ENCODE data around the gene UXS1. TPM values are rescaled to one million over a fixed set of nuclear protein-coding genes. Genes with fewer than 3 reads are reported as not detected.
"Not testable (repeated sequence)": the region's sequence is repeated elsewhere in the genome, so short reads cannot be mapped to it uniquely, and the experiment has no call there.

Gene UXS1
- polyA plus RNA-seq, 1 of the 3 experiments (the other 2 are of a cell fraction), result 55.9 TPM

GRCh38 chr2:106219813-106220212 is 25.7 kb upstream of the UXS1 start:
- Histone ChIP-seq H3K9me3 (no peaks in the 10 kb centered on the region), H3K36me3 (replicated peaks in 1 of 2; ENCODE audit: control insufficient read depth in 1 of 2, insufficient read depth in 2 of 2, low read length in 1 of 2) (no peaks in the 10 kb centered on the region), H3F3A (replicated peaks; ENCODE audit: insufficient read depth) (no peaks in the 10 kb centered on the region), H3K4me2 (no peak overlapping the region), H3K9me2 (no peaks in the 10 kb centered on the region), H3K27me3 (ENCODE audit: insufficient read depth) (no peaks in the 10 kb centered on the region), H3K27ac (ENCODE audit: low read depth in 2 of 2, low read length in 1 of 2) (no peak overlapping the region), H3K9ac (no peak overlapping the region), H4K20me1 (ENCODE audit: insufficient read depth) (no peaks in the 10 kb centered on the region), H3K4me1 (ENCODE audit: control insufficient read depth in 1 of 2, insufficient read depth in 2 of 2, low read depth in 1 of 2, low read length in 1 of 2) (no peaks in the 10 kb centered on the region; a peak in 1 of 4 replicates), H3K4me3 (ENCODE audit: low read depth in 2 of 2, low read length in 1 of 2) (no peak overlapping the region), H2AFZ (ENCODE audit: low read depth) (no peak overlapping the region), H3K79me2 (ENCODE audit: insufficient read depth) (no peaks in the 10 kb centered on the region)
- WGBS (ENCODE audit: low lambda C conversion rate), result 28% methylated on average over 3 of the region's 3 CpGs
- POLR2A ChIA-PET, result no interaction called here
- no peak for TF ChIP-seq USF2 (IDR thresholded peaks at IDR 0.05; ENCODE audit: borderline replicate concordance, low read depth, low read length)
- no peak for TF ChIP-seq ELF1 (IDR thresholded peaks at IDR 0.05)
- TF ChIP-seq JUND (IDR thresholded peaks at IDR 0.05), result no peak
- no peak for TF ChIP-seq RCOR1 (IDR thresholded peaks at IDR 0.05; ENCODE audit: low read length)
- no peak for TF ChIP-seq TAF1 (IDR thresholded peaks at IDR 0.05; ENCODE audit: borderline replicate concordance, low read depth, low read length)
- TF ChIP-seq FOSL2 (IDR thresholded peaks at IDR 0.05; ENCODE audit: borderline replicate concordance, low read depth), result no peak
- TF ChIP-seq NRF1 (IDR thresholded peaks at IDR 0.05; ENCODE audit: low read depth, low read length), result no peak
- no peak for TF ChIP-seq CHD2 (IDR thresholded peaks at IDR 0.05; ENCODE audit: low read length, partially characterized antibody)
- no peak for TF ChIP-seq TCF12 (IDR thresholded peaks at IDR 0.05)
- TF ChIP-seq REST (IDR thresholded peaks at IDR 0.05; ENCODE audit: low read depth, low read length), result no peak
- TF ChIP-seq FOXJ3 (CRISPR knock-in tag; IDR thresholded peaks at IDR 0.05), result no peak
- TF ChIP-seq EP300 (IDR thresholded peaks at IDR 0.05; ENCODE audit: borderline replicate concordance in 1 of 2, low read depth in 1 of 2, low read length in 1 of 2), result no peak
- no peak for TF ChIP-seq RXRA (IDR thresholded peaks at IDR 0.05; ENCODE audit: borderline replicate concordance, low read depth)
- no peak for TF ChIP-seq SIN3A (IDR thresholded peaks at IDR 0.05; ENCODE audit: borderline replicate concordance, low read depth, low read length)
- no peak for TF ChIP-seq EZH2phosphoT487 (IDR thresholded peaks at IDR 0.05; ENCODE audit: borderline replicate concordance, low read depth)
- no peak for TF ChIP-seq GABPA (IDR thresholded peaks at IDR 0.05; ENCODE audit: low read depth)
- no peak for DNase-seq
- CTCF ChIA-PET, result interaction anchor here (1.1 kb wide), 1 partner anchor 110 kb away, joined by 3 read pairs; no protein-coding TSS in a partner anchor

GRCh38 chr2:106219157-106219556 is 25.1 kb upstream of the UXS1 start:
- H3K4me2 ChIP-seq; H3K9ac ChIP-seq; H3K9me3 ChIP-seq; H3K4me3 ChIP-seq (ENCODE audit: low read depth in 2 of 2, low read length in 1 of 2); H2AFZ ChIP-seq (ENCODE audit: low read depth); H3K79me2 ChIP-seq (ENCODE audit: insufficient read depth); H3K9me2 ChIP-seq; H3K27ac ChIP-seq (ENCODE audit: low read depth in 2 of 2, low read length in 1 of 2); H3K4me1 ChIP-seq (ENCODE audit: control insufficient read depth in 1 of 2, insufficient read depth in 2 of 2, low read depth in 1 of 2, low read length in 1 of 2); H3K36me3 ChIP-seq (replicated peaks in 1 of 2; ENCODE audit: control insufficient read depth in 1 of 2, insufficient read depth in 2 of 2, low read length in 1 of 2); H3F3A ChIP-seq (replicated peaks; ENCODE audit: insufficient read depth); H3K27me3 ChIP-seq (ENCODE audit: insufficient read depth); POLR2A ChIA-PET; H4K20me1 ChIP-seq (ENCODE audit: insufficient read depth); DNase-seq: not testable (repeated sequence)
- CTCF ChIA-PET, result interaction anchor here (1.1 kb wide), 1 partner anchor 110 kb away, joined by 3 read pairs; no protein-coding TSS in a partner anchor
- WGBS (ENCODE audit: low lambda C conversion rate), result 72% methylated on average over 5 of the region's 8 CpGs
